H1 (cell line): ENCODE results near the gene HIPK2. TPM values are rescaled to one million over a fixed set of nuclear protein-coding genes. Genes with fewer than 3 reads are reported as not detected.

ENCODE experiments used
- CTCF ChIA-PET: fragments of 300-600 bp; sonication (Branson Sonifier 250); formaldehyde crosslinking; loops from one replicate; lab custom pipeline; 2021; ENCODE audit not compliant: partially characterized antibody; lab: Charles Lee
- POLR2A ChIA-PET: fragments of 300-600 bp; sonication (Branson Sonifier 250); formaldehyde crosslinking; loops from one replicate; lab custom pipeline; 2021; ENCODE audit warnings: inconsistent platforms; ENCODE audit not compliant: partially characterized antibody; lab: Charles Lee
- DNase-seq, 2 experiments: peaks; one replicate each; pipeline versions ENCODE4 v3.0.0 to v3.0.0-alpha.2; 2010 to 2022; ENCODE audit warnings: low spot score in 2 of 2, low read depth in 1 of 2, mixed read lengths in 1 of 2
- FAIRE-seq: peaks from 2 replicates; lab custom pipeline; 2011; peaks lifted over from hg19 to GRCh38; lab: Jason Lieb, UNC
- H2AFZ ChIP-seq: 2 replicates; pipeline ENCODE4 v1.8.1; 2012; ENCODE audit warnings: low read length, inconsistent platforms
- H2AK5ac ChIP-seq: 2 replicates; pipeline ENCODE4 v1.6.1; 2013; ENCODE audit warnings: low read depth, low read length
- H2BK120ac ChIP-seq: replicated peaks from 2 replicates; pipeline ENCODE3; 2013; ENCODE audit warnings: low read depth, low read length, inconsistent platforms
- H2BK12ac ChIP-seq: 2 replicates; pipeline ENCODE4 v1.6.1; 2013; ENCODE audit warnings: low read depth, low read length
- H2BK15ac ChIP-seq: 2 replicates; pipeline ENCODE4 v1.6.1; 2013; ENCODE audit warnings: low read length
- H2BK20ac ChIP-seq: 2 replicates; pipeline ENCODE4 v1.6.1; 2013; ENCODE audit warnings: low read length
- H2BK5ac ChIP-seq: 2 replicates; pipeline ENCODE4 v1.6.1; 2013; ENCODE audit warnings: low read depth, low read length
- H3K14ac ChIP-seq: 2 replicates; pipeline ENCODE4 v1.6.1; 2013; ENCODE audit warnings: inconsistent platforms; ENCODE audit not compliant: insufficient read length
- H3K18ac ChIP-seq: 2 replicates; pipeline ENCODE4 v1.6.1; 2013; ENCODE audit warnings: low read length; ENCODE audit errors: extremely low read depth
- H3K23ac ChIP-seq: 2 replicates; pipeline ENCODE4 v1.6.1; 2013; ENCODE audit warnings: inconsistent platforms; ENCODE audit not compliant: insufficient read length
- H3K23me2 ChIP-seq: 2 replicates; pipeline ENCODE4 v1.6.1; 2013; ENCODE audit warnings: low read depth, low read length
- H3K27ac ChIP-seq: 2 replicates; pipeline ENCODE4 v1.6.1; 2011; ENCODE audit warnings: low read depth, low read length, inconsistent platforms
- H3K27me3 ChIP-seq, 4 experiments: replicated peaks in 1 of 4; 1 replicate in 1 of 4; 2 replicates in 3 of 4; pipeline versions ENCODE4 v1.6.1 to v1.8.1; 2011 to 2013; ENCODE audit warnings: low read length in 3 of 4, mild to moderate bottlenecking in 3 of 4, inconsistent platforms in 2 of 4, mixed read lengths in 2 of 4, moderate library complexity in 1 of 4; ENCODE audit not compliant: control insufficient read depth in 3 of 4, insufficient read depth in 3 of 4; ENCODE audit errors: extremely low read depth in 1 of 4
- H3K36me3 ChIP-seq, 4 experiments: 2 replicates each; pipeline versions ENCODE4 v1.6.1 to v1.8.1; 2011 to 2013; ENCODE audit warnings: mild to moderate bottlenecking in 4 of 4, low read length in 3 of 4, moderate library complexity in 2 of 4, control low read depth in 1 of 4, inconsistent platforms in 1 of 4; ENCODE audit not compliant: insufficient read depth in 4 of 4, control insufficient read depth in 2 of 4
- H3K4ac ChIP-seq: replicated peaks from 2 replicates; pipeline ENCODE3; 2013; ENCODE audit warnings: low read length, low read depth, mixed read lengths, inconsistent platforms; ENCODE audit not compliant: insufficient read length
- H3K4me1 ChIP-seq, 4 experiments: replicated peaks in 1 of 4; 1 replicate in 1 of 4; 2 replicates in 3 of 4; pipeline versions ENCODE4 v1.6.1 to v1.8.1; 2011 to 2013; ENCODE audit warnings: low read length in 3 of 4, inconsistent platforms in 2 of 4, mixed read lengths in 1 of 4; ENCODE audit not compliant: insufficient read depth in 4 of 4, control insufficient read depth in 3 of 4
- H3K4me2 ChIP-seq, 2 experiments: 2 replicates each; pipeline versions ENCODE4 v1.6.1 to v1.8.1; 2011 to 2013; ENCODE audit warnings: low read depth in 2 of 2, low read length in 2 of 2, control low read depth in 1 of 2, inconsistent platforms in 1 of 2, mild to moderate bottlenecking in 1 of 2; ENCODE audit not compliant: insufficient read depth in 1 of 2
- H3K4me3 ChIP-seq, 4 experiments: fragments of 200-600, 300-600 bp in 1 of 4; sonication (generic), shearing (Covaris generic), sonication (Bioruptor Twin) in 1 of 4; 2 replicates each; pipeline versions ENCODE4 v1.5.1 to v1.8.1; 2011 to 2016; ENCODE audit warnings: low read length in 4 of 4, low read depth in 3 of 4, control low read depth in 2 of 4, inconsistent platforms in 2 of 4, mild to moderate bottlenecking in 2 of 4, mixed read lengths in 1 of 4, moderate library complexity in 1 of 4; ENCODE audit not compliant: insufficient read depth in 2 of 4; ENCODE audit errors: extremely low read depth in 1 of 4
- H3K56ac ChIP-seq: replicated peaks from 2 replicates; pipeline ENCODE3; 2013; ENCODE audit warnings: low read depth, mild to moderate bottlenecking, mixed read lengths, low read length, inconsistent platforms; ENCODE audit not compliant: insufficient read length
- H3K79me1 ChIP-seq: 2 replicates; pipeline ENCODE4 v1.6.1; 2013; ENCODE audit warnings: low read depth, low read length, control low read depth
- H3K79me2 ChIP-seq, 2 experiments: 2 replicates each; pipeline versions ENCODE4 v1.6.1 to v1.8.1; 2012 to 2013; ENCODE audit warnings: low read length in 2 of 2, mild to moderate bottlenecking in 2 of 2, inconsistent platforms in 1 of 2; ENCODE audit not compliant: insufficient read depth in 2 of 2, control insufficient read depth in 1 of 2
- H3K9ac ChIP-seq, 4 experiments: replicated peaks in 1 of 4; 1 replicate in 1 of 4; 2 replicates in 3 of 4; pipeline versions ENCODE4 v1.6.1 to v1.8.1; 2011 to 2013; ENCODE audit warnings: low read depth in 3 of 4, low read length in 3 of 4, control low read depth in 2 of 4, mild to moderate bottlenecking in 2 of 4, moderate library complexity in 2 of 4, inconsistent platforms in 1 of 4; ENCODE audit errors: extremely low read depth in 1 of 4
- H3K9me3 ChIP-seq, 2 experiments: 2 replicates each; pipeline versions ENCODE4 v1.6.1 to v1.8.1; 2012 to 2013; ENCODE audit warnings: mild to moderate bottlenecking in 2 of 2, moderate library complexity in 2 of 2, control low read depth in 1 of 2, inconsistent platforms in 1 of 2, low read depth in 1 of 2, low read length in 1 of 2, mixed read lengths in 1 of 2; ENCODE audit not compliant: insufficient read depth in 2 of 2
- H4K20me1 ChIP-seq, 2 experiments: replicated peaks in 1 of 2; 2 replicates each; pipeline versions ENCODE3 to v1.8.1; 2011 to 2013; ENCODE audit warnings: inconsistent platforms in 2 of 2, low read length in 2 of 2, mild to moderate bottlenecking in 1 of 2; ENCODE audit not compliant: insufficient read depth in 2 of 2, control insufficient read depth in 1 of 2
- H4K5ac ChIP-seq: 2 replicates; pipeline ENCODE4 v1.6.1; 2013; ENCODE audit warnings: low read length, low read depth, mixed read lengths, inconsistent platforms; ENCODE audit not compliant: insufficient read length
- H4K8ac ChIP-seq: 2 replicates; pipeline ENCODE4 v1.8.0; 2013; ENCODE audit warnings: mild to moderate bottlenecking, moderate library complexity, low read length, inconsistent platforms; ENCODE audit not compliant: insufficient read depth; ENCODE audit errors: extremely low read depth
- H4K91ac ChIP-seq: replicated peaks from 2 replicates; pipeline ENCODE3; 2013; ENCODE audit warnings: low read length, mixed read lengths, inconsistent platforms; ENCODE audit not compliant: insufficient read length
- POLR2A ChIP-seq, 2 experiments: IDR thresholded peaks; 1 replicate in 1 of 2; 2 replicates in 1 of 2; pipeline ENCODE4 v1.6.1; 2011; ENCODE audit warnings: low read depth in 2 of 2, low read length in 2 of 2, mild to moderate bottlenecking in 2 of 2; ENCODE audit errors: control extremely low read depth in 1 of 2
- POU5F1 ChIP-seq: IDR thresholded peaks from 2 replicates; pipeline ENCODE4 v1.6.1; 2011; ENCODE audit warnings: low read depth, mild to moderate bottlenecking, low read length, moderate library complexity
- RAD21 ChIP-seq, 2 experiments: IDR thresholded peaks in 1 of 2; conservative IDR thresholded peaks in 1 of 2; 2 replicates each; pipeline ENCODE4 v1.6.1; 2011; ENCODE audit warnings: low read depth in 2 of 2, low read length in 2 of 2, improper control_type of control experiment in 1 of 2, inconsistent platforms in 1 of 2, mild to moderate bottlenecking in 1 of 2, moderate library complexity in 1 of 2
- YY1 ChIP-seq: IDR thresholded peaks from 2 replicates; pipeline ENCODE4 v1.6.1; 2011; ENCODE audit warnings: low read depth, mild to moderate bottlenecking, low read length
- WGBS, 2 experiments: shearing (Covaris generic) in 1 of 2; methylation state at CpG; one replicate each; pipeline versions ENCODE4 v1.1.6 to v1.1.7; 2013 to 2015; ENCODE audit warnings: low lambda C conversion rate in 2 of 2, mixed read lengths in 2 of 2, inconsistent platforms in 1 of 2, low coverage in 1 of 2, missing lambda C conversion rate in 1 of 2; ENCODE audit not compliant: insufficient replicate concordance in 2 of 2, insufficient coverage in 1 of 2, insufficient read length in 1 of 2; ENCODE audit errors: extremely low coverage in 1 of 2, missing lambda C conversion rate in 1 of 2; 5-methylcytosine and 5-hydroxymethylcytosine counted together
- polyA plus RNA-seq, 7 experiments: library from polyadenylated mRNA; depleted of rRNA in 3 of 7; stranded (reverse) in 5 of 7; unstranded in 2 of 7; fragments of >200 nt in 5 of 7; fragments of 200-250 nt in 2 of 7; gene quantifications; 1 replicate in 5 of 7; 2 replicates in 1 of 7; 4 replicates in 1 of 7; pipeline versions ENCODE4 v1.2.1 to v1.2.3, GENCODE V29; 2011 to 2013; ENCODE audit warnings: missing spikeins in 2 of 7, mixed read lengths in 2 of 7
- total RNA-seq: library from RNA; stranded (reverse); fragmentation: NEBNext Ultra II Directional; extraction: Animal tissue kit (Norgen Biotek cat#: 25700); gene quantifications from 2 replicates; pipeline ENCODE4 v1.2.1, GENCODE V29; 2021
- TF ChIP-seq, protein P1 (sequence below): IDR thresholded peaks from 2 replicates; pipeline ENCODE4 v1.6.1; 2012; ENCODE audit warnings: inconsistent platforms
- TF ChIP-seq, protein P2 (sequence below), 3 experiments: IDR thresholded peaks; 1 replicate in 2 of 3; 2 replicates in 1 of 3; pipeline versions ENCODE4 v1.5.1 to v1.6.1; 2011; ENCODE audit warnings: low read length in 3 of 3, mild to moderate bottlenecking in 3 of 3, inconsistent platforms in 2 of 3, low read depth in 1 of 3, moderate library complexity in 1 of 3; ENCODE audit not compliant: insufficient read depth in 1 of 3; ENCODE audit errors: control extremely low read depth in 1 of 3

The HIPK2 gene
- total and polyA plus RNA-seq, 2 of the 8 experiments (the other 6 are each of a cell fraction or from before 2014, with no cell fraction given) = 8.3 to 24.3 TPM

DNA sequence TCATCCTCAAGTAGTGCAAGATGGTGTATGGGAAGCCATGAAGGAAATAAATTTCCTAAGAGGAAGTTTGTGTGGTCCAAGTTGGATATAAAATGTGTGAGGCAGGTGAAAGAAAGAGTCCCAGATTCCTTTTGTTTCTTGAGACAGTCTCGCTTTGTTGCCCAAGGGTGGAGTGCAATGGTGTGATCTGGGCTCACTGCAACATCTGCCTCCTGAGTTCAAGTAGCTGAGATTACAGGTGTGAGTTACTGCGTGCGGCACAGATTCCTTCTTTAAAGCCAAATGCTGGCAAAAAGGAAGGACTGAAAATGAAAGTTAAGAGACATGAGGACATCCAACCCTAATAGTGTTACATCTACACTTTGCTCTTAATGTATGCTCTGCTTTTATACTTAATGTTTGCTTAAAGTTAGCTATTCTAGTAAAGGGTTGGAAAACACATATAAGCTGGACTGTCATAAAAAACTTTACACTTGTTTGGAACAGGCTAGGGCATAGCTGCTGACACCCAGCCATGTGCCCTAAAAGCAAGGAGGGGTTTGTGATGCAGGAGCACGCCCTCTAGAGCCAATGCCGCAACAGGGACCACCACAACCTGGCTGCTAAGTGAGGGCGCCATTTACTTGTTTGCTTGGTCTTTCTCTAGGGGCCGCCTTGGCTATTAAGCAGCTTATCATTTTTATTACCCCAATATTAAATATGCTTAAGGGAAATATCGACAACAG, 219.8 kb downstream of the HIPK2 start:
- Histone ChIP-seq H3K4me3 (no peak overlapping the region), H3K27me3 (no peaks in the 10 kb centered on the region), H2AFZ (no peak overlapping the region; the same call in 1 of the 2 replicates), H4K91ac (no peak overlapping the region), H3K27ac (no peak overlapping the region), H2BK20ac (no peak overlapping the region), H3K4me2 (no peak overlapping the region), H2BK15ac (no peak overlapping the region), H3K36me3 (no peaks in the 10 kb centered on the region), H3K56ac (no peak overlapping the region), H3K79me2 (no peaks in the 10 kb centered on the region), H3K79me1 (no peaks in the 10 kb centered on the region), H4K8ac (no peak overlapping the region), H2AK5ac (no peak overlapping the region), H3K23ac (no peak overlapping the region), H3K9me3 (no peaks in the 10 kb centered on the region), H2BK120ac (no peak overlapping the region), H3K4me1 (peaks cover 0 to 4% (median 2%) of the 10 kb centered on the region in 4 experiments; a peak in 4 of 7 replicates), H3K14ac (no peak overlapping the region), H3K9ac (no peak overlapping the region), H4K20me1 (no peaks in the 10 kb centered on the region), H2BK12ac (no peak overlapping the region), H3K18ac (no peak overlapping the region), H3K4ac (no peak overlapping the region), H4K5ac (no peak overlapping the region), H2BK5ac (no peak overlapping the region), H3K23me2 (no peaks in the 10 kb centered on the region)
- FAIRE-seq = no peak
- TF ChIP-seq POLR2A (IDR thresholded peaks at IDR 0.05; ENCODE audit: control extremely low read depth in 1 of 2, low read depth in 2 of 2, low read length in 2 of 2) = no peak
- TF ChIP-seq, protein P1, sequence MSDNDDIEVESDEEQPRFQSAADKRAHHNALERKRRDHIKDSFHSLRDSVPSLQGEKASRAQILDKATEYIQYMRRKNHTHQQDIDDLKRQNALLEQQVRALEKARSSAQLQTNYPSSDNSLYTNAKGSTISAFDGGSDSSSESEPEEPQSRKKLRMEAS = peak; percentile 84
- TF ChIP-seq YY1 = 0 out of 2 replicates have a peak, but pooled peaks have one; percentile 40
- TF ChIP-seq, protein P2, sequence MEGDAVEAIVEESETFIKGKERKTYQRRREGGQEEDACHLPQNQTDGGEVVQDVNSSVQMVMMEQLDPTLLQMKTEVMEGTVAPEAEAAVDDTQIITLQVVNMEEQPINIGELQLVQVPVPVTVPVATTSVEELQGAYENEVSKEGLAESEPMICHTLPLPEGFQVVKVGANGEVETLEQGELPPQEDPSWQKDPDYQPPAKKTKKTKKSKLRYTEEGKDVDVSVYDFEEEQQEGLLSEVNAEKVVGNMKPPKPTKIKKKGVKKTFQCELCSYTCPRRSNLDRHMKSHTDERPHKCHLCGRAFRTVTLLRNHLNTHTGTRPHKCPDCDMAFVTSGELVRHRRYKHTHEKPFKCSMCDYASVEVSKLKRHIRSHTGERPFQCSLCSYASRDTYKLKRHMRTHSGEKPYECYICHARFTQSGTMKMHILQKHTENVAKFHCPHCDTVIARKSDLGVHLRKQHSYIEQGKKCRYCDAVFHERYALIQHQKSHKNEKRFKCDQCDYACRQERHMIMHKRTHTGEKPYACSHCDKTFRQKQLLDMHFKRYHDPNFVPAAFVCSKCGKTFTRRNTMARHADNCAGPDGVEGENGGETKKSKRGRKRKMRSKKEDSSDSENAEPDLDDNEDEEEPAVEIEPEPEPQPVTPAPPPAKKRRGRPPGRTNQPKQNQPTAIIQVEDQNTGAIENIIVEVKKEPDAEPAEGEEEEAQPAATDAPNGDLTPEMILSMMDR (IDR thresholded peaks at IDR 0.05; ENCODE audit: control extremely low read depth in 1 of 3, insufficient read depth in 1 of 3, low read depth in 1 of 3, low read length in 3 of 3) = peak; percentile 59 to 79 (median 69)
- peak; percentile 36 to 58 for TF ChIP-seq RAD21 (IDR thresholded peaks at IDR 0.05 in 1 of 2, conservative IDR thresholded peaks at IDR 0.05 in 1 of 2; ENCODE audit: low read depth in 2 of 2, low read length in 2 of 2)
- no peak for TF ChIP-seq POU5F1
- DNase-seq = no peak
- CTCF ChIA-PET = interaction anchor here (0.5 to 10.2 kb wide), 26 partner anchors 11 to 695 kb away, joined by 3 to 156 read pairs (median 4); partner anchors contain the start of genes CLEC2L and KLRG2
- POLR2A ChIA-PET = interaction anchor here (0.6 kb wide), 1 partner anchor 690 kb away, joined by 3 read pairs; no protein-coding TSS in a partner anchor
- WGBS, 2 experiments = 81% methylated on average over 8 of the region's 8 CpGs; no CpG with 5 or more reads in 1 of the 2 experiments
